HepG2 (cell line): ENCODE measurements around the gene HSP90AA1. TPM values are rescaled to one million over a fixed set of nuclear protein-coding genes. Genes with fewer than 3 reads are reported as not detected.

Source experiments
- ATAC-seq: fragments of 200-7000 bp; cut with Tn5 transposase; 3 replicates; pipeline ENCODE4 v1.9.1; 2020; ENCODE audit warnings: mild to moderate bottlenecking, moderate library complexity
- BruUV-seq: library from RNA; stranded (reverse); fragments of 400-500 nt; replicated peaks from 2 replicates; lab custom pipeline; 2021; lab: Mats Ljungman, UMichigan
- CTCF ChIA-PET: fragments of 300-600 bp; formaldehyde crosslinking; extraction: SDS; loops from one replicate; lab custom pipeline; 2021; ENCODE audit warnings: low total read pairs, inconsistent platforms, low intra/inter-chr PET ratio; lab: Yijun Ruan, JAX
- POLR2A ChIA-PET: fragments of 350-600 bp; sonication (Branson Sonifier 250); formaldehyde crosslinking; loops from one replicate; lab custom pipeline; 2020; ENCODE audit warnings: antibody characterized with exemption, inconsistent platforms; lab: Yijun Ruan, JAX
- DNase-seq: peaks from one replicate; pipeline ENCODE4 v3.0.0-alpha.2; 2015; ENCODE audit warnings: low spot score
- FAIRE-seq: peaks from 3 replicates; lab custom pipeline; 2011; peaks lifted over from hg19 to GRCh38; lab: Jason Lieb, UNC
- H2AFZ ChIP-seq: one replicate; pipeline ENCODE4 v1.6.1; 2011; ENCODE audit warnings: low read length, inconsistent platforms
- H3K27ac ChIP-seq: fragments of 300-600 bp; 3 replicates; pipeline ENCODE4 v1.8.0; 2011; ENCODE audit warnings: mixed run types, mild to moderate bottlenecking, mixed read lengths, low read length, inconsistent platforms; ENCODE audit not compliant: insufficient read depth; ENCODE audit errors: extremely low read length
- H3K27me3 ChIP-seq, 2 experiments: fragments of 200-600 bp in 1 of 2; 2 replicates in 1 of 2; 3 replicates in 1 of 2; pipeline versions ENCODE4 v1.6.0 to v1.8.0; 2011; ENCODE audit warnings: low read length in 2 of 2, mild to moderate bottlenecking in 2 of 2, moderate library complexity in 2 of 2, inconsistent platforms in 1 of 2; ENCODE audit not compliant: insufficient read depth in 2 of 2, control insufficient read depth in 1 of 2
- H3K36me3 ChIP-seq, 2 experiments: fragments of 200-600 bp in 1 of 2; replicated peaks in 1 of 2; 2 replicates in 1 of 2; 3 replicates in 1 of 2; pipeline versions ENCODE4 v1.5.1 to v1.8.0; 2011; ENCODE audit warnings: low read length in 2 of 2, inconsistent platforms in 1 of 2; ENCODE audit not compliant: insufficient read depth in 2 of 2, control insufficient read depth in 1 of 2
- H3K4me1 ChIP-seq: 2 replicates; pipeline ENCODE4 v1.5.1; 2012; ENCODE audit warnings: low read length, inconsistent platforms; ENCODE audit not compliant: insufficient read depth
- H3K4me2 ChIP-seq: 2 replicates; pipeline ENCODE4 v1.6.0; 2011; ENCODE audit warnings: low read depth, low read length, inconsistent platforms
- H3K4me3 ChIP-seq, 3 experiments: fragments of 200-600 bp in 1 of 3; sonication (generic), shearing (Covaris generic) in 1 of 3; replicated peaks in 1 of 3; 2 replicates each; pipeline ENCODE4 v1.5.1; 2011 to 2016; ENCODE audit warnings: low read length in 3 of 3, inconsistent platforms in 2 of 3, low read depth in 2 of 3, mild to moderate bottlenecking in 2 of 3, control low read depth in 1 of 3, mixed read lengths in 1 of 3; ENCODE audit not compliant: insufficient read depth in 1 of 3
- H3K79me2 ChIP-seq: one replicate; pipeline ENCODE4 v1.6.1; 2011; ENCODE audit warnings: low read length, inconsistent platforms; ENCODE audit not compliant: insufficient read depth
- H3K9ac ChIP-seq: 2 replicates; pipeline ENCODE4 v1.6.0; 2011; ENCODE audit warnings: mild to moderate bottlenecking, low read depth, low read length, inconsistent platforms; ENCODE audit not compliant: insufficient read depth
- H3K9me3 ChIP-seq: 2 replicates; pipeline ENCODE4 v1.5.1; 2012; ENCODE audit warnings: mild to moderate bottlenecking, low read length
- H4K20me1 ChIP-seq: 2 replicates; pipeline ENCODE4 v1.6.0; 2011; ENCODE audit warnings: inconsistent platforms, mild to moderate bottlenecking, low read length, moderate library complexity; ENCODE audit not compliant: insufficient read depth
- AGO1 ChIP-seq: fragments of 200-400 bp; formaldehyde crosslinking; IDR thresholded peaks from 2 replicates; pipeline ENCODE4 v1.6.1; 2017; ENCODE audit warnings: mild to moderate bottlenecking, low read depth, low read length, moderate library complexity; ENCODE audit not compliant: poor library complexity, severe bottlenecking
- MTF1 ChIP-seq: sonication (generic); formaldehyde crosslinking; IDR thresholded peaks from 2 replicates; pipeline ENCODE4 v1.5.0; 2020; ENCODE audit warnings: missing genetic modification reagents
- POLR2A ChIP-seq, 2 experiments: IDR thresholded peaks; 2 replicates each; pipeline ENCODE4 v1.6.1; 2011; ENCODE audit warnings: low read depth in 2 of 2, low read length in 2 of 2, mild to moderate bottlenecking in 1 of 2, moderate library complexity in 1 of 2; ENCODE audit not compliant: insufficient read depth in 1 of 2
- POLR2G ChIP-seq: fragments of 200-400 bp; formaldehyde crosslinking; IDR thresholded peaks from 2 replicates; pipeline ENCODE4 v1.6.1; 2018; ENCODE audit warnings: mild to moderate bottlenecking, low read depth, low read length, moderate library complexity
- RBFOX2 ChIP-seq: fragments of 200-400 bp; formaldehyde crosslinking; IDR thresholded peaks from 2 replicates; pipeline ENCODE4 v1.6.1; 2017; ENCODE audit warnings: low read depth, mild to moderate bottlenecking, low read length
- RBM22 ChIP-seq: fragments of 200-400 bp; formaldehyde crosslinking; optimal IDR thresholded peaks from 2 replicates; pipeline ENCODE3; 2017; ENCODE audit warnings: mild to moderate bottlenecking, low read length, moderate library complexity
- ZNF639 ChIP-seq: conservative IDR thresholded peaks from 2 replicates; pipeline ENCODE4 v1.6.1; 2018; ENCODE audit warnings: missing genetic modification reagents
- WGBS: methylation state at CpG from one replicate; pipeline ENCODE4 v1.1.6; 2017; ENCODE audit warnings: low lambda C conversion rate; 5-methylcytosine and 5-hydroxymethylcytosine counted together
- in situ Hi-C: cut with HindIII; loops from 2 replicates; pipeline ENCODE4 v1.10.0; 2017; ENCODE audit warnings: low pct_unique_long_range_greater_than_20kb; ENCODE audit not compliant: extremely low pct_ligation_motif_present
- intact Hi-C: fragments of 100-400 bp; cut with micrococcal nuclease; formaldehyde crosslinking; loops from one replicate; pipeline ENCODE4 v1.10.0; 2022; ENCODE audit not compliant: unreplicated experiment
- polyA plus RNA-seq, 8 experiments: library from polyadenylated mRNA; depleted of rRNA in 3 of 8; stranded (reverse) in 7 of 8; unstranded in 1 of 8; fragments of >200 nt; fragmentation: Illumina TruSeq in 4 of 8; extraction: Trizol in 4 of 8; gene quantifications; 2 replicates each; pipeline versions ENCODE4 v1.2.1 to v1.2.3, GENCODE V29; 2011 to 2016; ENCODE audit warnings: low read depth in 4 of 8, missing spikeins in 1 of 8, mixed read lengths in 1 of 8; ENCODE audit not compliant: insufficient read depth in 1 of 8
- total RNA-seq, 5 experiments: library from RNA; depleted of rRNA; stranded (reverse); fragments of >200 nt; fragmentation: Illumina TruSeq; extraction: Trizol; gene quantifications; 2 replicates each; pipeline ENCODE4 v1.2.3, GENCODE V29; 2016; ENCODE audit warnings: low read depth in 1 of 5

The HSP90AA1 gene
- total and polyA plus RNA-seq, 2 of the 13 experiments (the other 11 are each of a cell fraction or from before 2014, with no cell fraction given) = 262 to 636 TPM

- POLR2A ChIA-PET = no interaction called here
These were observed 6.4 kb downstream of the HSP90AA1 start for GRCh38 chr14:102080183-102081080.

More at GRCh38 chr14:102080183-102081080, 6.4 kb downstream of the HSP90AA1 start:
- Histone ChIP-seq H4K20me1 (peaks cover 29% of the 10 kb centered on the region), H2AFZ (no peak overlapping the region), H3K27ac (no peak overlapping the region), H3K9ac (no peak overlapping the region), H3K36me3 (peaks cover 20 to 57% of the 10 kb centered on the region in 2 experiments), H3K9me3 (no peaks in the 10 kb centered on the region), H3K27me3 (no peaks in the 10 kb centered on the region), H3K79me2 (peaks cover 26% of the 10 kb centered on the region), H3K4me1 (peaks cover 41% of the 10 kb centered on the region), H3K4me2 (no peak overlapping the region), H3K4me3 (no peak overlapping the region)
- FAIRE-seq (no peak), ATAC-seq (no peak), DNase-seq (no peak)
- intact Hi-C loops (no loop called here), in situ Hi-C loops (loop anchor here (25.0 kb wide), 1 partner anchor 368 kb away; no protein-coding TSS in a partner anchor)
- TF ChIP-seq POLR2G = peak; percentile 42; the same call in 1 of the 2 replicates
- peak; percentile 90 for TF ChIP-seq AGO1
- 0 out of 2 replicates have a peak, but pooled peaks have one; percentile 4 for TF ChIP-seq RBFOX2
- no peak for TF ChIP-seq MTF1 (CRISPR knock-in tag)
- no peak for TF ChIP-seq ZNF639 (CRISPR knock-in tag)
- peak; percentile 76 for TF ChIP-seq RBM22
- peak in 1 of 2 experiments; percentile 51; a peak in 2 of 4 replicates for TF ChIP-seq POLR2A (IDR thresholded peaks at IDR 0.05; ENCODE audit: insufficient read depth in 1 of 2, low read depth in 2 of 2, low read length in 2 of 2)
- CTCF ChIA-PET = no interaction called here
- BruUV-seq = no TSS peak
- 97% methylated on average over 14 of the region's 14 CpGs for WGBS
